HG03060 (cell line): ENCODE results near the gene DEK.
"Not testable (repeated sequence)": the region's sequence is repeated elsewhere in the genome, so short reads cannot be mapped to it uniquely, and the experiment has no call there.

ENCODE experiments used
- ATAC-seq: cut with Tn5 transposase; IDR thresholded peaks from one replicate; pipeline ENCODE4 v1.9.1; 2021; ENCODE audit warnings: low read depth, moderate number of reproducible peaks; ENCODE audit not compliant: unreplicated experiment

The DEK gene

GRCh38 chr6:18207949-18208348, 56.4 kb downstream of the DEK start:
- no peak for ATAC-seq

GRCh38 chr6:18207438-18207837, 56.9 kb downstream of the DEK start:
- ATAC-seq: no peak

DNA sequence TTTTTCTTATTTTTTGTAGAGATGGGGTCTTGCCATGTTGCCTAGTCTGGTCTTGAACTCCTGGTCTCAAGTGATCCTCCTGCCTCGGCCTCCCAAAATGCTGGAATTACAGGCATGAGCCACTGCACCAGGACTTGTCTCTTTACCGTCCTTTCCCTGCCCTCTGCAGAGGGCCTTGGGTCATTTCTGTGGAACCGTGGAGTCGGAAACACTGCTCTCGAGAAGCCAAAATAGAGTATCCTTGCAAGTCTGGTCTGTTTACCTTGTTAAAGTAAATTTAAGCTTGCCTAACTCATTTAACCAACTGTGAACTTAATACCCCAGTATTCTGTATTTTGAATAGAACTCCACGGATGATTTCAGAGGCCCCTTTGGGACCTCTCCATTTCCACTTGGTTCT, 57.7 kb downstream of the DEK start:
- ATAC-seq: no peak

- ATAC-seq: no peak
Measured at GRCh38 chr6:18204691-18205090, 59.6 kb downstream of the DEK start.

DNA sequence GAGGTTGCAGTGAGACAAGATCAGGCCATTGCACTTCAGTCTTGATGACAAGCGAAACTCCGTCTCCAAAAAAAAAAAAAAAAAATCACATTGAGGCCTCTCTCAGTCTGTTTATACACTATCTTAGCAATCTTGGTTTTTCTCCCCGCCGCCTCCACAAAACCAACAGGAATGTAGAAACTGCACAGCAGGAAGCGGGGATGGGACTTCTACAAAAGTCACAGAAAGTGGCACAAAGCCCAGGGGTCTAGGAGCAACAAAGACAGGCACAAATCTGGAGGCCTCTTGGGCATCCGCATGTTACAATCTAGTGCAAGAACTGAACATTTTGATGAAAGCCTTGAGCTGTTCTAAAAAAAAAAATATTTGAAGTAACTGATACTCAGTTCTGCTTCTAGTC, 60.5 kb downstream of the DEK start:
- ATAC-seq: no peak

DNA sequence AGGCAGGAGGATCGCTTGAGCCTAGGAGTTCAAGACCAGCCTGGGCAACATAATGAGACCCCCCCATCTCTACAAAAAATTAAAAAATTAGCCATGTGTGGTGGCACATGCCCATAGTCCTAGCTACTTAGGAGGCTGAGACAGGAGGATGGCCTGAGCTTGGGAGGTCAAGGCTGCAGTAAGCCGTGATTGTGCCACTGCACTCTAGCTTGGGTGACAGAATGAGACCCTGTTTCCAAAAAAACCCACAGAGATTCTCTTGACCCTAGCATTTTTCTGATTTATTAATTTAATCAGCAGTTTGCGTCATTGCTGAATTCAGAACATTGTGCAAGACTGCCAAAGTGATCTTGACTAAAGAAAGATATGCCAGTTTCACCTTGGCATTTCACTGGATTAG, 72.3 kb downstream of the DEK start:
- no peak for ATAC-seq

GRCh38 chr6:18189196-18189595, 75.1 kb downstream of the DEK start:
- ATAC-seq: no peak

- ATAC-seq: no peak
Measured at GRCh38 chr6:18187701-18188100, 76.6 kb downstream of the DEK start.

- ATAC-seq: no peak
Measured at GRCh38 chr6:18186540-18187250, 77.6 kb downstream of the DEK start.

- no peak for ATAC-seq
Measured at GRCh38 chr6:18186033-18186432, 78.3 kb downstream of the DEK start.

- ATAC-seq: no peak
Measured at GRCh38 chr6:18185624-18186023, 78.7 kb downstream of the DEK start.

DNA sequence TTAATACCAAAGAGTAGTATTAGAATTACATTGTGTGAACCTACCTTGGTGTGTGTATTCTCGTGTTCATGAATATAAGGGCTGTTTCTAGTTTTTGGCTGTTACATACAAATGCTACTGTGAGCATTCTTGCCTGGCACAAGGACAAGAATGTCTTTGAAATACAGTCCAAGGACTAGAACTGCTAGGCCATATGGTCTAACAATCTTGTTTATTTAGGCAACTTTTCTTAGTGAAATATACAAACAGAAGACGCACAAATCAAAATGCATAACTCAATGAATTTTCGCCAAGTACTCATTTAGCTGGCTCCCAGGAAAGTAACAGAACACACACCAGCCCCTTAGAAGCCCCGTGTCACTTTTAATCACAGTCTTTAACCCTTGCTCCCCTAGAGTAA, 80.6 kb downstream of the DEK start:
- ATAC-seq: no peak

GRCh38 chr6:18182568-18182967, 81.8 kb downstream of the DEK start:
- ATAC-seq: no peak

DNA sequence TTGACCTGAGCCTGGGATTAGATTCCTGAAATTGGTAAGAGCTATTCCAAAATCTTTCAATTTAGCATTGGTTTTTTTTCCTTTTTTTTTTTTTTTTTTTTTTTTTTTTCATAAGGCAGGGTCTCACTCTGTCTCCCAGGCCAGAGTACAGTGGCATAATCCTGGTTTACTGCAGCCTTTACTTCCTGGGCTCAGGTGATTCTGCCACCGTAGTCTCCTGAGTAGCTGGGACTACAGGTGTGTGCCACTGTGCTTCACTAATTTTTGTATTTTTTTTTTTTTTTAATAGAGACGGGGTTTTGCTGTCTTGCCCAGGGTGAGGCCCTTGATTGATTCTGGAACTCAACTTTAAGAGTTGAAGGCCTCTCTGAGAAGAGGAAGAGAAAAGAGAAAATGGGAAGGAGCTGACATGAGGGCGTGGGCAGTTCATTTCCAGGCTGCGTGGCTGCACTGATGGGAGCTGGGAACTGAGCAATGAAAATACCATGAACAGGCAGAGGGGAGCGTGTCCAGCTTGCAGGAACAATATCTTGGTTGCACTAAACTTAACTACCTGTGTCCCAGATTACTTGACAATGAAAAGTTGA, 84.5 kb downstream of the DEK start:
- ATAC-seq: no peak

DNA sequence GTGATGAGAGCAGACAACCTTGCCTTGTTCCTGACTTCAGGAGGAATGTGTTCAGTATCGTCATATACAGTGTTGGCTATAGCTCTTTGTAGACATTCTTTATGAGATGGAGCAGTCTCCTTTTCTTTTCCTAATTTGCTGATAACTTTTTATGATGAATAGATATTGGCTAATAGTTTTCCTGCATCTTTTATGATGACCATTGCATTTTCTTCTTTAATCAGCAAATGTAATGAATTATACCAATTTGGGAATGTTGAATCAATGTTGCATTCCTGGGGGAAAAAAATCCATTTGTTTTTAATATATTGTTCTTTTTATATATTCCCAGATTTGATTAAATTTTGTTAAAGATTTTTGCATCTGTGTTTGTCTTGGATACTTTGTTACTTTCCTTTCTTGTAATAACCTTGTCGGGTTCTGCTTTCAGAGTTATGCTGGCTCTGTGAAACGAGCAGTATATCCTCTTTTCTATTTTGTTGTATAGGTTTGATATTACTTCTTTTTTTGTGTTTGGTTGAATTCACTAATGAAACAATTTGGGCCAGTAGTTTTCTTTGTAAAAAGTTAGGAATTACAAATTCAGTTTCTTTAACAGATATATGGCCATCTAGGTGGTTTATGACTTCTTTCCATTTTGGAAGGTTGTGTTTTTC, 85.2 kb downstream of the DEK start:
- ATAC-seq: no peak

DNA sequence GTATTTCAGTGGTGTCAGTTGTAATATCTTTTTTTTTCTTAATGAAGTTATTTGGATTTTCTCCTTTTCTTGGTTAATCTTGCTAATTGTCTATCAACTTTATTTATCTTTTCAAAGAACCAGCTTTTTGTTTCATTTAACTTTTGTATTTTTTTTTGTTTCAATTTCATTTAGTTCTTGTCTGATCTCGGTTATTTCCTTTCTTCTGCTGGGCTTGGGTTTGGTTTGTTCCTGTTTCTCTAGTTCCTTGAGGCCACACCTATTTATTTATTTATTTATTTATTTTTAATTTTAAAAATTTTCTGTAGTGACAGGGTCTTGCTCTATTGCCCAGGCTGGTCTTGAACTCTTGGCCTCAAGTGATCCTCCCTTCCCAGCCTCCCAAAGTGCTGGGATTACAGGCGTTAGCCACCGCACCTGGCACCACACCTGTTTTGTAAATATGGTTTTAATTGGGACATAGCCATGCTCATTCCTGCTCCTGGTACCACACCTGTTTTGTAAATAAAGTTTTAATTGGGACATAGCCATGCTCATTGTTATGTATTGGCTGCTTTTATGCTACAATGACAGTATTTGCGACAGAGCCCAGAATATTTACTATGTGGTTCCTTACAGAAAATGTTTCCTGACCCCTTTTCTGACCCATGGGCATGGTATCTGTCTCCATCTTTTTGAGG, 86.9 kb downstream of the DEK start:
- no peak for ATAC-seq

GRCh38 chr6:18176198-18176597, 88.1 kb downstream of the DEK start:
- not testable (repeated sequence) for ATAC-seq
